Fibroblast of pulmonary artery (primary cell): ENCODE measurements around the gene GNAL.

ENCODE experiments used
- DNase-seq: peaks from one replicate; pipeline ENCODE4 v3.0.0-alpha.2; 2010; ENCODE audit warnings: low read depth
- H3K4me3 ChIP-seq: replicated peaks from 2 replicates; pipeline ENCODE4 v1.5.1; 2011; ENCODE audit warnings: low read depth, mild to moderate bottlenecking, control low read depth, low read length, moderate library complexity
- TF ChIP-seq, protein P1 (sequence below): IDR thresholded peaks from 2 replicates; pipeline ENCODE4 v1.5.1; 2011; ENCODE audit warnings: mild to moderate bottlenecking, control low read depth, low read length, inconsistent platforms; ENCODE audit errors: missing control alignments

The GNAL gene

DNA sequence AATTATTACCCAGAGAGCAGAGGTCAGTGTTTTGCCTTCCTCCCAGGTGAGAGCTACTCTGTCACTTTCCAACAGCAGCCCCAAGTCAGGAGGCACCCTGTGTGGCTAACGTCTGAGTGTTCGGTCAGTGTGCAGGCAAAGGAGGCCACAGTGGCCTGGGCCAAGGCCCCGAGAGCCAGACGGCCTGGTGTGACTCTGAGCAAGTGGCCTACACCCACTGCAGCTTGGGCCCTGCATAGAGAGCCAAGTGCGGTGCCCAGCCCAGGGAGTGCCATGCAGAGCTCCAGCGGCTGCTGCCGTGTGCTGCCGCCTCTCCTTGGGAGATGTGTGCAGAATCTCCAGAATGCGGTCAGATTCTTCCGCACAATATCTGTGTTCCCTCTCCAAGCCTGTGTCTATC is 70.4 kb downstream of the GNAL start:
- H3K4me3 ChIP-seq = no peak overlapping the region
- DNase-seq = no peak
- TF ChIP-seq, protein P1, sequence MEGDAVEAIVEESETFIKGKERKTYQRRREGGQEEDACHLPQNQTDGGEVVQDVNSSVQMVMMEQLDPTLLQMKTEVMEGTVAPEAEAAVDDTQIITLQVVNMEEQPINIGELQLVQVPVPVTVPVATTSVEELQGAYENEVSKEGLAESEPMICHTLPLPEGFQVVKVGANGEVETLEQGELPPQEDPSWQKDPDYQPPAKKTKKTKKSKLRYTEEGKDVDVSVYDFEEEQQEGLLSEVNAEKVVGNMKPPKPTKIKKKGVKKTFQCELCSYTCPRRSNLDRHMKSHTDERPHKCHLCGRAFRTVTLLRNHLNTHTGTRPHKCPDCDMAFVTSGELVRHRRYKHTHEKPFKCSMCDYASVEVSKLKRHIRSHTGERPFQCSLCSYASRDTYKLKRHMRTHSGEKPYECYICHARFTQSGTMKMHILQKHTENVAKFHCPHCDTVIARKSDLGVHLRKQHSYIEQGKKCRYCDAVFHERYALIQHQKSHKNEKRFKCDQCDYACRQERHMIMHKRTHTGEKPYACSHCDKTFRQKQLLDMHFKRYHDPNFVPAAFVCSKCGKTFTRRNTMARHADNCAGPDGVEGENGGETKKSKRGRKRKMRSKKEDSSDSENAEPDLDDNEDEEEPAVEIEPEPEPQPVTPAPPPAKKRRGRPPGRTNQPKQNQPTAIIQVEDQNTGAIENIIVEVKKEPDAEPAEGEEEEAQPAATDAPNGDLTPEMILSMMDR = no peak

DNA sequence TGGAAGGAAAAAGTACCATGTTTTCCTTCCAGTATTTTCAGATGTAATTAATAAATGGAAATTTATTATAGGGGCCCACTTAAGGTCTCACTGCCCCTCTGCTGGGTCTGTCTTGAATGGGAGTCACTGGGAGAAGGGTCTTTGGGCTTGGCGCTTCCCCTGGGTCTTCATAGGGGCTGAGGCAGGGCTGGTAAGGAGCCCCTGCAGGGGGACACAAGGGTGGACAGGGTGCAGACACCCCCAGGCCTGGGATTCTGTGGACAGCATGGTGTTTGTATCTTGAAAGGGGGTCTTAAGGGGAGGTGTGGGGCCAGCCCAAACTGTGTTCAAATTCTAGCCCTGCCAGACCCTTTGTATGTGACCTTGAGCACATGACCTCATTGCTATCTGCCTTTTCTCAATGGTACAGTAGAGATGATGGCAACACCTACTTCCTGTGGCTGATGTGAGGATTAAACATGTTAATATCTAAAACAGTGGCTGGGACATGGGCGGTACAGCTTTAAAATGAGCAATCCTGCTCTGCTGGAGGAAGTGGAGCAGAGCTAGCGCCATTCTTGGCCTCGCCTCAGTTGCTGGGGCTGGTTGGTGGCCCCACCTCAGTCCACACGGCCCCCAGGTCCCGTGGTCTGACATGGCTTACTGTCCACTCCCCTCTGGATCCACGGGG is 71.6 kb downstream of the GNAL start:
- no peak overlapping the region for H3K4me3 ChIP-seq
- TF ChIP-seq, protein P1 = no peak
- no peak for DNase-seq

DNA sequence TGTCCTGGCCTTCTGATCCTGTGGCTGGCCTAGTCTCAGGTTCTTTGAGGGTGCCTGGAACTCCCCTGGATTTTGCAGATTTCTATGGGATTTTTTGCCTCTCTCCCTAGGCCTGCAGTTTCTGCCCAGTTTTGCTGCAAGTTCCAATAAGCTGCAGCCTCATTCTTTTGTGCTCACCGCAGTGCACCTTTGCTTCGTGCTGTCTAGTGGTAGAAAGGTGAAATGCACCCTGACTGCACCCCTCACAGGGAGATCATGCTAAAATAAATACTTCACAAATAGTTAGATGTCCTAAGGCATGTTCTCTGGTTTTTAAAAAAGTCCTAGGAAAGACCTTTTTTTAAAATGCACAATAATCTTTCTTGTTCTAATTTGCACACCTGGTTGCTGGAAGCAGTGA is 72.5 kb downstream of the GNAL start:
- TF ChIP-seq, protein P1 = peak; percentile 12
- no peak for DNase-seq

DNA sequence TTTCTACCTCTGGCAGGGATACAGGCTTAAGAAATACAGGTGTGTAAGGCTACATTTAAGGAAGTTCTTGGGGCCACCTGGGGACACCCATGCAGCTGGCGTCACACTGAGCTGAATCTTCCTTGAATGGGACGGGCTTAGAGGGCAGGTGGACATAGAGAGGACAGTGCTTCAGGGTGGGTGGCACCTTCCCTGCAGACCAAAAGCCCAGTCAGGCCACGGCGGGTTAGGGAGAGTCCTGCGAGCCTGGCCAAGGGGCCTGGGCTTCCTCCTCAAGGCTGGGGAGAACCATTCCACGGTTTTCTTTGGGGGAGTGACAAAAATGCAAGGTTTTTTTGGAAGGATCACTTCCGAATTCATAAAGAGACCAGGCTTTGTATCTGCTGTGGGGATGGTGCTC is 73.4 kb downstream of the GNAL start:
- no peak overlapping the region for H3K4me3 ChIP-seq
- TF ChIP-seq, protein P1 = no peak
- no peak for DNase-seq

More for the DNA sequence above, 72.5 kb downstream of the GNAL start:
- no peak overlapping the region for H3K4me3 ChIP-seq

DNA sequence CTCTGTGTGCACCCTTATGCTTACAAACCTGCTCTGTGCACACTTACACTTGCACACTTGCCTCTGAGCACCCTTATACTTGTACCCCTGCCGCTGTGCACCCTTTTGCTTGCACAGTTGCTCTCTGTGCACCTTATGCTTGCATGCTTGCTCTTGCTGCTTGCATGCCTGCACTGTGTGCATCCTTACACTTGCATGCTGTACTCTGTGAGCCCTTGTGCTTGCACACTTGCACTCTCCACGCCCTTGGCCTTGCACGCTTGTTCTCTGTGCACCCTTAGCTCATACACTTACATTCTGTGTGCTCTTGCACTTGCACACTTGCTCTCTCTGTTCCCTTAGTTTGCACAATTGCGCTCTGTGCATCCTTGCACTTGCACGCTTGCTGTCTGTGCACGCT is 78.3 kb downstream of the GNAL start:
- DNase-seq = no peak
- TF ChIP-seq, protein P1 = no peak
- H3K4me3 ChIP-seq = no peak overlapping the region

DNA sequence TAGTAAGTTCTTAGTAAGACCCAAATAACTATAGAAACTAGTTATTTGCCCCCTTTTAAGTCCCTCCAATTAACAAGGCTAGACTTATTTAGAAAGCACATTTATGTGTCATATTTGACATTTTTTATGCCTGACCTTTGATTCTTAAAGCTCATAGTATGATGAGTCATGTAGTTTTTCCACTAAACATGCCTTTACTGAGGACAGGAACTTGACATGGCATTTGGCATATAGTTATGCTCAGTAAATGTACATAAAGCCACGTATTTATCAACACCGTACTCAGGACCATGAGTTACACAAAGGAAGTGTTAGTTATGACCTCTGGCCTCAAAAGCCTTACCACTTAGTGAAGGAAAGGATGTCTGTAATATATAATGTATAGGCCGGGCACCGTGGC is 78.9 kb downstream of the GNAL start:
- TF ChIP-seq, protein P1 = no peak
- peak; percentile 18 for DNase-seq
- H3K4me3 ChIP-seq = no peak overlapping the region
